IPS-NIHi11 (cell line): ENCODE measurements around the gene NRP1.
A peak's percentile ranks its signal among the peaks of the same experiment; 100 is the strongest.

ENCODE experiments used
- DNase-seq: peaks from one replicate; pipeline ENCODE4 v3.0.0; 2012; ENCODE audit warnings: mixed read lengths, low spot score

The NRP1 gene

DNA sequence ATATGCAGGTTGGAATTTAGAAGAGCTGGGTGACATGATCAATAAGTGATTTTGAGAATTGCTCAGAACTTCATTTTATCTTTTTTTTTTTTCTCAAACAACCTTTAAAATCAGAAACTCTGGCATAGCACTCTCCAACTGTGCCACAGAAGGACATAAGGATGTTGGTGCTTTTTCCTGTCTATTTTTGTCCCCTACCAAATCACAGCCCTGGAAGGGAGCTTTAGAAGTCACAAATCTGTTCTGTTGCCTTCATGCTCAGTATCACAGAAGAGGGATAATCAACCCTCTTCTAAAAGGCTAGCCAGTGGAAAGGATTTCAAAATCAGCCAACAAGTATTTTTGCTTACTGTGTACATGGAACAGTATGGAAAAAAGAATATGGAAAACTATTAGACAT lies 14.8 kb upstream of the NRP1 start:
- no peak for DNase-seq

DNA sequence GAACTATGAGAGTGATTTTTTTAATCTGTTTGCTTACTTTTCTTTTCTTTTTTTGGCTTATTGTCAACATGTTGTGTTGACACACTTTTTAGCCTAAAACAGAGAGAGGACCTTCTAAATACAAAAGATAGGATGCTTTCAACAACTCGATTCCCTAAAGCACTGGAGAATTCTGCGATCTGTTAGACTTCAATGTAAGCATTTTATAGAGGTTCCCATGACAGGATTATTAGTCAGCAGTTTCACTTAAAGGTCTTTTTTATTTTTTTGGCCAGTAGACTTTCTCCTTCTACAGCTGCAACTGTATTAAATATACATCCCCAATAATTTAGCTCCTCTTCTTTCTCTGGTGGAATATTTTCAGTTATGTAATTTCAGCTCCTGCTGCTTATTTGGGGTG lies 12.7 kb upstream of the NRP1 start:
- no peak for DNase-seq

DNA sequence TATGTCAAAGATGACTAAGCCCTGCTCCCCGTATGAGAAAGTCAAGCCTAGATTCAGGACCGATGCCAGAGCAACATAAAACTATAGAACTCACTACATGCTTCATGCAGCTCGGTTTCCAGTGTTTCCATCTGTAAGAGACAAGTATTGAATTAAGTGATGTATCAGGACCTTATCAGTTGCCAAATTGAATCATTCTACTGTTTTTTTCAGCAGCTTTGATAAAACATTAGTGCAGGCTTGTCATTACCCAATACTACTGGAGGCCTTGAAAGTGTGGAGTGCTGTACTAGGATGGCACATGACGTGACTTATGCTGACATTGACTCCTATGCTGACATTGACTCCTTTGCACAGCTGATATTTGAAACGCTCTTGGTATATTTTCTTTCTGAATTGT lies 10.8 kb upstream of the NRP1 start:
- DNase-seq = no peak

DNA sequence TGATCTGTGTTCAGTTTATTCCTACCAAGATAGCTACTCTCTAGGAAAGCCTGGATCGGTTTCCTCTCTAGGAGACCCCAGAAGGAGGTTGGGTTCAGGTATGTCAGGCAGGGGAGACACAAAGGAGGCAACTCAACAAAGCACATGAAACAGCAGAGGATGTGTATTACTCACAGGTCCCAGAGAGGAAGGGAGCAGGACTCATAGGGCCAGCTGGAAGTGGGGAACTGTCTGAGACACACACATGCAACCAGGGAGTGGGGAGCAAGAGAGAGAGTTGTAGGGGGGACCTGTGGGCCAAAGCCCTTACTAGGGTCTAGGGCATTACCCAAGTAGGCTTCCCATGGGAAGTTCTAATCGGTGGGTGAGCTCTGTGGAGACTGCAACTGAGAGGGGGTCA lies 10.2 kb upstream of the NRP1 start:
- no peak for DNase-seq

DNA sequence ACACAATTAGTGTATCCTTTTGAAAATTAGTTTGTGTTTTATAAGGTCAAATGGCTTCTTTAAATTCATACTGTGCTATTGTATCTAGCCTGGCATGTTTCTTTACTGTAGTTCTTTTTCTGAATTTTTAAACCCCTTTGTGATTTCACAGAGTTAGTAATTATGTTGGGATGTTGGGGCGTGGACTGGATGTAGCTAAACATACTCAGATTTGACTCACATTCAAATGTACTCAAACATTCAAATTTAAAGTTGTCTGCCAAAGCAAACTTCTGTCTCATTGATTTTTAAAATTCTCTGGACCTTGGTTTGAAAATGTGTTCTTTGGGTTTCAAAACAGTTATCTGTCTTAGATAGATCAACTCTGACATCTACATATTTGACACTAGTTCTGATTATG lies 7.2 kb upstream of the NRP1 start:
- no peak for DNase-seq

DNA sequence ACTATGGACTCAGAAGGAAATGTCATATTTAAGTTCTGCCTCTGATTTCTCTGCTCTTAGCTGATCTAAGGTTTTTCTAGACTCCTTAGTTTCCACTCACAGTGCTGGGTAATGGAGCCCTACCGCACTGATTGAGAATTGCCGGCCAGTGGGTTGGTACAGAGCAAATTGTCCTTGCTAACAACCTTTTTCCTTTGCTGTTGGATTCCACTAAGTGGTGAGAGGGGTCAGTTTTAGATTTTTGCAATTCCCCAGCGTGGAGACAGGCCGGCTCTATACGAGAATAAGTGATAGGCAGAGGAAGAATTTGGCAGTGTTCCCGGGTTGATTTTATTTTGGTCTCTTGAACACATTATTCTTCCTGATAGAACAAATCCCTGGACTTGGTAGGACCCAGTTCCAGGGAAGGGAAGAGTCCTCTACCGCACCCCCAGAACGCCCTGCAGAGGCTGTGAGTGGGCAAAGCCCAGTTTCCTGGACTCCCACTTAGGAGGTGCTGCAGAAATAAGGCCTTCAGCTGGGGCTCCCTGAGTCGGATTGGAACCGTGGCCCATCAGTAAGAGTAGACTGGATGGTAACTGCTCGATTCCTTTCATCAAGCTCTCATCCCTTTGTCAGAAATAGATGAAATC lies 3.0 kb upstream of the NRP1 start:
- DNase-seq = peak; percentile 25

DNA sequence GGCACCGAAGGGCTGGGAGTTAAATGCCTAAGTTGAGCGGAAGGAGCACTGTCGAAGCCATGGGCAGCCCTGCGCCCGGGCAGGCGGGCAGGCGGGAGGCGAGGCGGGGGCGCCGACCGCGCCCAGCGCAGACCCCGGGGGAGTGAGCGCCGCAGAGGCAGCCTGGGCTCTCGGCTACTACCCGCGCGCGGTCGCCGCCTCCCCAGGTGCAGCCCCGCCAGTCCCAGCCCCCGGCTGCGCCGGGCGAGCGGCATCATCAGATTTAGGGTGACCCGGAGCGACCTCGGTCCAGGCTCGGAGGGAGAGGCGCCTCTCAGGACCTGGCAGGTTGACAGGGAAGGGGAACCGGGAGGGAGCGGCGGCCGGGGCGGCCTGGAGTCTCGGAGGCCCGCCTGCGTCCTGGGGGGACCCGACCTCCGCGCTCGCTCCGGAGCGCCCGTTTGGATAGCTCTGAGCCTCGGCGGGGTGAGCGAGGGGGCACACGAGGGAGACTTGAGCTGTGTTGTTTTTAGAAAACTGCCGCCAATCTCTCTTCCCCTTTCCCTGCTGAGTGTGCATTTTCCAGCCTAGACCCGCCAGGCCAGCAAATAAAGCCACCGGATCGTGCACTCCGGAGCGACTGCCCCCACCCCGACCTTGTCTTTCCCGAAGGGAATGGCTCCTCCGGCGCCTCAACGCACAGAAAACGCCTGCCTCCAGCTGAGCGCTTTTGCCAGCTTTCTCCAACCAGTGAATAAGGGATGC lies 2.3 kb upstream of the NRP1 start:
- DNase-seq = peak; percentile 75

DNA sequence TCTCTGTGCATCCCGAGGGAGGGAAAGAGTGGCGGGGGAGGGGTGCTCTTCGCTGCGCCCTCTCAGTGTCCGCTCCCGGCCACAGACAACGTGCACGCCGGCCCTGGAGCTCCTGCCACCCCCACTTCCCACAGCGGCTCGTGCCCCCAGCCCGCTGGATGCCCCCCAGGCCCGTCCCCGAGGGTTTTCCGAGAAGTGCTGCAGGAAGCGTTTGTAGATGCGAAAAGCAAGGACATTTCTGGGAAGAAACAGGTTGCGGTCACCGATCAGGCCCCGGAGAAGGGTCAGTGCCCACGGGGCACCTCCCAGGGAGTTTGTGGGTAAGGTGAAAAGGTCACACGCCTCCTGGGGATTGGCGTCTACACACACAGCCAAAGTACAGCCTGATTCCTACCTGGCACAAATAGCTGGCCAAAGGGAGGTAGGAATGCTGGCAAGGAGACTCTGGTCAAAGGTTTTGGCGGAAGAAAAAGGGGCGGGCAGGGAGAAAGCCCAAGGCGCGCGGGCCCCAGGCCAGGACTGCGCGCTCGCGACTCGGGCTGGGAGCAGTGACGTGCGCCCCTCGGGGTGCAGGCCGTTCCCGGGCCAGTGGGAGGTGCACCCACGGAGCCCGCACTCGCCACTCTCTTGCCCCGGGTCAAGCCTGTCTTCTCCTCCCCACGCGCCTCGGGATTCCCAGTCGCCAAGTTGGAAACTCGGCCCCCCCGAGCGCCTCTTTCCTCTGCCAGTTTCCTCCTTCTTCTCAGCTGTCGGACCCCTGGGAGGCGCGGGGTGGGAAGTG lies 1.5 kb upstream of the NRP1 start:
- DNase-seq = peak; percentile 68

DNA sequence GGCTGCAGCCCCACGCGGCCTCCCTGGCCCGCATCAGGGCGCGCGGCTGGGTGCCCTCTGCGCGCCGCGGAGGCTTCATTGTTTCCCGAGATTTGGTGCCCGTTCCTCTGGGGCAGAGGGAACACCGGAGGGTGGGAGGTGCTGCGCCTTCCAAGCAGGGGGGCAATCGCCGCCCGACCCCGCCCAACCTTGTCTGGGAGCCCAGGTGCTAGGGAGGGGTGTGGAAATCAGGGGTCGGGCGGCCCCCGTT lies 1.0 kb upstream of the NRP1 start:
- DNase-seq = peak; percentile 35

DNA sequence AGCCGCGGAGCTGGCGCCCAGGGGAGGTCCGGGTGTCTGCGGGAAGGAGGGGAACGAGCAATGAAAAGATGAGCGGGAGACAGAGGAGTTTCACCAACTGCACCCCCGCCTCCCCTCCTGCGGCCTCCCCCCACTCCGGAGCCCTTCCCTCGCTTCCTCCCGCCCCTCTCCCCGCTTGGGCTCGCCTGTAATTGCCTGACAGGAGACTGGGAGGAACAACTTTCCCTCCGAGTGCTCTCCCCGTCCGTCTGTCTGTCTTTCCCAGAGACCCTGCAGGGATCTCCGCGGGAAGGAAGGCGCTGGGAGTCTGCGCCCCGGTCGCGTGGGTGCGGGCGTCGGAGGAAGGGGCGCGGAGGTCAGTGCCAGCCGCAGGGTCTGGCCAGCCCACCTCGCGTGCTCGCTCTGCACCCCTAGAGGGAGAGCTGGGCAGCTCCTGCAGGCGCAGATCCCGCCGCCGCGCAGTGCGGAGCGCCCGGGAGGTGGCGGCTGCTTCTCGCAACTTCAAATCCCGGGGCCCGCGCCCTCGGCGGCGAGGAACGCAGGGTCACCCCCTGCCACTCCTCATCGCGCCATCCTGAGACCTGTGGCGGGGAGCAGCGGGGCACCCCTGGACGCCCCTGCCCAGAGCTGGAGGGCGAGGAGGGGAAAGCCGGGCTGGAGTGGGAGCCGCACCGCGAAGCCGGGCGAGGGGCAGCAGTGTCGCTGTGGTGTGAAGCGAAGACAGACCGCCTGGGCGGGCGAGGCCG lies 511 bp upstream of the NRP1 start:
- DNase-seq = peak; percentile 76

DNA sequence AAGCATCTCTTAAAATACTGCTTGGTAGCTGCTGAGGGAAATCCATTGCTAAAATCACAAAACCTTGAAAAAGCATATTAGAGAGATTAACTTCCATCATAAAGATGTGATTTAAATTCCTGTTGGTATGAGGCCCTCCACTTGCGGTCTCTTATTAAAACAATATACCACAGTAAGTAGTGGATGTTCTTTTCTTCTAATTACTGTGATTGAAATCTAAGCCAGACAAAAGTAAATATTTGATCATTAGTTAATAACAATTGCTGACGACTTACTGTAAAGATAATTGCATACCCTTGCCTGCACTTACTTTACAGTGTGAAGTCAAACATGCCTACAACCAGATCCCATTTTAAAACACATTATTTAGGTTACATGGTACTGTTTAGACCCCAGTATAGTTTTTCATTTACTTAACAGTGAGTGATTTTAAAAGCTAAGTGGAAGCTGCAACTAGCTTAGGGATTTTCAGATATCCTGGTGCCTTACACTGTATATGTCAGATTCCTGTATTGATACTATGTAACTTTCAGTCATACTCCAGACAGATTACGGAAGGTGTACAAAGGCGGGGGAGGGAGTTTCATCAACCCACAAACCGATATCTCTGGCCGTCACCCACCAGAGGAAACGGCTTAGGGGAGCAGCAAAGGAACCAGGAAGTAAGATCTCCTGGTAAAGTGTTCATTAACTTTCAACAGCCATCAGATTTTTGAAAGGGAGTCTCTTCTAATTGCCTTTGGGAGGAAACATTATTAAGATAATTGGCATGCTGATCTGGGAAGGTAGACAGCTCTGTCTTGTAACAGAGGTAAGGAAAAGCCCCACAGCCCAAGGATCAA lies 986 bp downstream of the NRP1 start:
- no peak for DNase-seq

DNA sequence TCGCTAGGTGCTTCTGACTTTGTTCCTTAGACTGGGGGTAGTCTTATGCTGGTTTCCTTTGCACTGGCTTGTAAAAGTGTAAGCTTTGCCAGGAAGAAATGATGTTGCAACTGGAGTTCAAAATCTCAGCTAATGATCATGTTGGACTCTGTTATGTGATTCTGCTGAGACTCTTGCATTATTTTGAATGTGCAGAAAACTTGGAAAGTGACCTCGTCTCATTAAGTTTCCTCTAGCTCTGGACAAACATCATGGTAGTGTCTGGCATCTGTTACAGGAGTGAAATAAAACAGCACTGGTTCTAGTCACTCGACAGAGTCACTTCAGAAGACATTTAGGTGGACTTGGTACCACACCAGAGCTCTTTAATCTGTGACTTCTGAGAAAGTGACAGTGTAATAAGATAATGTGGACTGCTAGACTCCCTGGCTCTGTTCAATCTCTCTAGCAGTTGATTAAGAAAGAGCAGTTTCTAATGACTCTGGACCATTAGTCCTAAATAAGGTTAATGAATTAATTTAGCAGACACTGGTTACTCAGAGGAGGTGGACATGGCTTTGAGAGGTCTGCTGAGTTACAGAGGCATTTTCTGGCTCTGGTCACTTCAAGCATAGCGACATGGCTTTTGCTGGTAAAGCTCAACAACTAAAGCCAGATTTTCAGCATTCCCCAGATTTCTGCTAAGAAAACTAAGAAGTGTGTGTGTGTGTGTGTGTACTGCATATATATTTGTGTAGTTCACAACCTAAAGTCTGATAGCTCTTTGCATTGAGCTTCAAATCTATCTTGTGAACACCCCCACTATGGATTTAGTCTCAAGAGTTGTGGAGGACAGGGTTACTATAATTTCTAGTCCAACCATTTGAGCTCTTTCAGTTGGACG lies 2.0 kb downstream of the NRP1 start:
- no peak for DNase-seq

DNA sequence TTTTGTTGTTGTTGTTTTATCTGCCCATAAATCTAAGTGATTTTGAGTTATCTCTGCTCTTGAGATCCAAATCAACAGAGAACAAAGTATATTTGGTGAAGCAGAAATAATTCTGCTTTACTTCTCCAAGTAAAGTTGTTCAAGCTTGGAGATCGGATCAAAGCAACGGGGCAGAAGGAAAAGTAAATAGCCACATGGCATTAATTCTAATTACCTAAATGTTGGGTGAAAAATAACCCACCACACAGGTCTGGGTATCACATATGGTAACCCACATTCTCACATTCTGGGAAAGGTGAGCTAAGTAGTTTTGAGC lies 3.1 kb downstream of the NRP1 start:
- no peak for DNase-seq

DNA sequence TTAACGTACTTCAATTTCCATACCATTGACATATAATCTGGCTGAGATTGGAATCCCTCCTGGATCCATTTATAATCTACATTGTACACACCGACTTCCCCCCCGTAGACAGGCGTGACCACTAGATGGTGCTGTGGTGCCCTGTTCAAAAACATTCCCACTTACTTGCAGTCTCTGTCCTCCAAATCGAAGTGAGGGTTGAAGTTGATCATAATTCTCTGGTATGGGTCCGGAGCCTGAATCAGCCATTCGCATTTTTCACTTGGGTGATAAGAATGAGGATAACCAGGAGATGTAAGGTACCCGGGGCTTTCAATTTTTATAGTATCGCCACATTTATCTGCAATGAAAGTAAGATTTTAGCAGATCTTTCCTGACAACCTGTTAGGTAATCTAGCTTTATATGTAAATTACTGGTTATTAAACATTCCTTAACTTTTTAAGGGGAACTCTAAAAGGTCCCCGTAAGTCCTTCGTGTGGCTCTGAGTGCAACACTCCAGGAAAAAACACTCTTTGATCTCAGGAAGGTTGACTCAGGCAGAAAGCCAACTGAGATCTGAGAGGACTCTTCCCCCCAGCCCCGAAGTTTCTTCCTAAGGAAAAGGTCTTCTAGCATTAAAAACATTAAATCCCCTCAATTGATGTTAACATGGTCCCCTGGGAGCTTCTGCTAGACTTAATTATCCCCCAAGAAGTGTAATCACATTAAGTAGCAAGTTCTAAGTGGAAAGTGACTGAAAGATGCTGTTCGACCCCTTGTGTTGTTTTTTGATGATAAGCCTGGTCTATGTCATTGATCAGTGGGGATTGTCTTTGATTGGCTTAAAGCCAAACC lies 3.7 kb downstream of the NRP1 start:
- DNase-seq = peak; percentile 59

DNA sequence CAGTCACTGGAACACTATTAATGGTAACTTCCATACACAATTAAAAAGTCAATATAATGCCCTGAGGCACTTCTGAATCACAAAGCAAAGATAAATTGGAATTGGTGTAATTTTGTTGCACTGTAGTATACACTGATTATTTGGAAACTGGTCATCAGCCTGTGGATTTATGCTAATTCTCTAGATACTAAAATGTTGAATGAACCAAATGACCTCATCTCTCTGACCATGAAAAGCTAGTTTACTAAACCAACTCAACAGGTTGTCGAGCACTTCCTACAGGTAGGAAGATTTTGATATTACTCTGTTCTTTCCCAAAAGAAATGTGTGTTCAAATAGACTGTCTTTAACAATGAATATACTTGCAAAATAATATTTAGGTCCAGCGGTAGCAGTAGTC lies 5.3 kb downstream of the NRP1 start:
- DNase-seq = no peak

DNA sequence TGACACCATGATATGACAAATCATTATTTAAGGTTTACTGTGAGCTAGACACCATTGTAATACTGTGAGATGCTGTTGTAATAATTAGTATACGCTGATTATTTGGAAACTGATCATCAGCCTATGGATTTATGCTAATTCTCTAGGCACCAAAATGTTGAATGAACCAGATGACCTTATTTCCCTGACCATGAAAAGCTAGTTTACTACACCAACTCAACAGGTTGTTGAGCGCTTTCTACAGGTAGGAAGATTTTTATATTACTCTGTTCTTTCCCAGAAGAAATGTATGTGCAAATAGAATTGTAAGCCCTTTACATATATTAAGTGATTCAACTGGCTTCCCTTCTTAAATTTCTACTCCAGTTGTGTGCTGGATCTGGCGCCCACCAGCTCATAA lies 6.2 kb downstream of the NRP1 start:
- DNase-seq = no peak

DNA sequence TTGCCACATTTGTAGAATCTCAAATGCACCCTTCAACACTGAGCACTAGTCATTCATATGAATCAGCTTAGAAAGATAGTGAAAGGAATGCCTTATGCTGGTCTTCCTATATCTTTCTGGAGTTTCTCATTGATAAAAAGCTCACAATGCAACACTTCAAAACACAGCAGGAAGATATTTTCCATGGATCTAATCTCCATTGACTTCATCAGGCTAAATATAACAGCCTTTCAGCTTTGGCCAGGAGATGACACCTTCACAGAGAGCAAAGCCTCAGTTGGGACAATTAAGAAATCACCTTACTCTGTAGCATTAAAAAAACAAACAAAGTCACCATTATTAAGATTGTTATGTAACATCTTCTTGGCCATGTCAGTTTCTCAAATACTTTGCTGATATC lies 6.7 kb downstream of the NRP1 start:
- no peak for DNase-seq

DNA sequence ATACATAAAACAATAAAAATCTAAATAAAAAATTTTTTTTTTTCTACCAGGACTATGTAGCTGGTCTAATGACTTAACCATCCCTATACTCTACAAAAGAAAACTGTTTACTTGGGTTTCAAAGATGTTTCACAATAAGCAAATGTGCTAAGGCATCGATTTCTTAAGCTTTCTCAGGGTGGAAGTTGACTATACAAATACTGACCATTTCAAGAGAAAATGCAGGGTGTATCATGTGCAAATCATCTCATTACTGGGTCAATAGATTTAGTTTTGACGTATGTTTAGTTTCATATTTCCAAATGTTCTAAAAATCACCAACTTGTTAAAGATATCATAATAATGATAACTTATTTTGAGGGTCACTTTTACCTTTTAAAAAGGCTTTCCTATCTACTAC lies 7.5 kb downstream of the NRP1 start:
- no peak for DNase-seq

DNA sequence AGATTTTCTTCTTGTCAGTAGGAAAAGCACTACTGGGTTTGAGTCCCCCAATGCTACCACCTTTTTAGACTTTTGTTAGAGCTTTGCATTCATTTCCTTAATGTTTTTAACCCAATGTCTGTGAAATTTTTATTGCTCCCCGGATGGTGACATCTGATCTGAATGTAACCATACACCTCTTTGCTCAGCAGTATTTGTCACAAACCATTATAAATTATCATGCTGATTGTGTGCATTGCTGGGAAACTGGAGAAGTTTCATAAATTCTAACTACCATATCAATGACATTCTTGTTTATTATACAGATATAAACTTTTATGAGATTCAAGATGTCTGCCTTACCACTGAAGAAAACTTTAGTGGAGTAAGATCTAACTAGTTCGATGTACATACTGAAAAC lies 8.5 kb downstream of the NRP1 start:
- no peak for DNase-seq

DNA sequence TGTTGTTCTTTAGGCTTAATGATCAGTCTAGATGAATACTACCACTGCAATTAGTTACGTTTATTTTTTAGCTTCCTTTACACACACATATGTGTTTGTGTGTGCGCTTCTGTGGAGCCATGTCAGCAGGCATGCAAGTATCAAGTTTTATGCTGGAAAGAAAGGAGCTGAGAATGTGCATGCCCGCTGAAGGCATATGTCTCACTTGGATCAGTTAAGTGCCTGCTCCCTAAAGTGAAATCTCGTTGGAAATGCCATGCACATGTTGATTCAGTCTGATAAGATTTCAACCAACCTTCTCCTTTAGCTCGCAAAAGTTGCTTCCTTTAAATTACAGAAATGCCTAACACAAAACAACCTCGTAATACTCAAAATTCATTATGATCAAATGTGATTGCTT lies 10.7 kb downstream of the NRP1 start:
- no peak for DNase-seq
